T follicular helper cell (primary cell): ENCODE measurements around the gene CAPZA3.
"Not testable (repeated sequence)": the region's sequence is repeated elsewhere in the genome, so short reads cannot be mapped to it uniquely, and the experiment has no call there.

Source experiments
- DNase-seq: peaks from one replicate; pipeline ENCODE4 v3.0.0-alpha.2; 2020; ENCODE audit warnings: low read depth
- total RNA-seq, 2 experiments: gene quantifications; one replicate each; lab custom pipeline; 2026; lab: John Stamatoyannopoulos, UW

Gene CAPZA3
- 0 reads per million in 2 experiments for total RNA-seq

GRCh38 chr12:18737819-18738218 lies at the start of gene CAPZA3, which contains the start of gene PLCZ1:
Gene CAPZA3 (plus strand): TSS chr12:18738119. CDS start chr12:18738269, 150 bp downstream.
Gene PLCZ1 (minus strand): TSS chr12:18738012. CDS start chr12:18737371, 641 bp downstream.
- DNase-seq: no peak

- DNase-seq: no peak
These were observed 48.1 kb upstream of the CAPZA3 start for GRCh38 chr12:18689771-18690170.

- no peak for DNase-seq
These were observed 47.3 kb upstream of the CAPZA3 start for GRCh38 chr12:18690653-18691052.

GRCh38 chr12:18693986-18694385 lies 43.9 kb upstream of the CAPZA3 start:
- not testable (repeated sequence) for DNase-seq

GRCh38 chr12:18696971-18697602 lies 40.8 kb upstream of the CAPZA3 start:
- DNase-seq: no peak

- DNase-seq: no peak
These were observed 37.6 kb upstream of the CAPZA3 start for GRCh38 chr12:18700271-18700670.

GRCh38 chr12:18703321-18703720 lies 34.6 kb upstream of the CAPZA3 start:
- no peak for DNase-seq

- no peak for DNase-seq
These were observed 34.0 kb upstream of the CAPZA3 start for GRCh38 chr12:18703911-18704310.

- DNase-seq: no peak
These were observed 31.1 kb upstream of the CAPZA3 start for GRCh38 chr12:18706798-18707197.

GRCh38 chr12:18716236-18716635 lies 21.7 kb upstream of the CAPZA3 start:
- no peak for DNase-seq

GRCh38 chr12:18718462-18718861 lies 19.5 kb upstream of the CAPZA3 start:
- no peak for DNase-seq

GRCh38 chr12:18719922-18720510 lies 17.9 kb upstream of the CAPZA3 start:
- DNase-seq: no peak

GRCh38 chr12:18720690-18721089 lies 17.2 kb upstream of the CAPZA3 start:
- no peak for DNase-seq

GRCh38 chr12:18721452-18721851 lies 16.5 kb upstream of the CAPZA3 start:
- DNase-seq: no peak

- no peak for DNase-seq
These were observed 14.2 kb upstream of the CAPZA3 start for GRCh38 chr12:18723752-18724151.

GRCh38 chr12:18731156-18731555 lies 6.8 kb upstream of the CAPZA3 start:
- no peak for DNase-seq

GRCh38 chr12:18747895-18748294 lies 10.0 kb downstream of the CAPZA3 start:
- no peak for DNase-seq

GRCh38 chr12:18749386-18749957 lies 11.6 kb downstream of the CAPZA3 start:
- DNase-seq: no peak

GRCh38 chr12:18750085-18750484 lies 12.2 kb downstream of the CAPZA3 start:
- DNase-seq: no peak

- DNase-seq: no peak
These were observed 13.9 kb downstream of the CAPZA3 start for GRCh38 chr12:18751866-18752265.

GRCh38 chr12:18752280-18752920 lies 14.5 kb downstream of the CAPZA3 start:
- DNase-seq: no peak

- DNase-seq: no peak
These were observed 15.0 kb downstream of the CAPZA3 start for GRCh38 chr12:18752947-18753346.
